ENCODE measurements around the gene CDK19. TPM values are rescaled to one million over a fixed set of nuclear protein-coding genes. Genes with fewer than 3 reads are reported as not detected.

Gene CDK19
- total RNA-seq, 1 donor from 2014 or later = 34.4 TPM

GRCh38 chr6:110769923-110770322 is 45.3 kb downstream of the CDK19 start:
- Mint-ChIP-seq H3K36me3 (peaks cover 42% of the 10 kb centered on the region), H3K9me3 (peaks cover 21% of the 10 kb centered on the region), H3K4me3 (no peak overlapping the region), H3K27ac (no peak overlapping the region), H3K27me3 (ENCODE audit: insufficient read depth, low read depth) (no peaks in the 10 kb centered on the region), H3K4me1 (no peaks in the 10 kb centered on the region)
- Histone ChIP-seq H4K20me1 (ENCODE audit: low read depth) (no peaks in the 10 kb centered on the region), H3K27ac (no peak overlapping the region), H3K9me3 (ENCODE audit: low read depth) (no peaks in the 10 kb centered on the region), H3K79me2 (ENCODE audit: low read depth) (peaks cover 25% of the 10 kb centered on the region), H2AFZ (replicated peaks) (no peak overlapping the region), H3K9ac (no peak overlapping the region), H3K4me2 (no peak overlapping the region), H3F3A (ENCODE audit: low read depth) (no peaks in the 10 kb centered on the region), H3K4me3 (no peak overlapping the region), H3K27me3 (no peaks in the 10 kb centered on the region), H3K4me1 (no peaks in the 10 kb centered on the region), H3K36me3 (peaks cover 3% of the 10 kb centered on the region)
- no peak for DNase-seq (ENCODE audit: low spot score)
- TF ChIP-seq EZH2 (IDR thresholded peaks at IDR 0.05) (no peak), CTCF (IDR thresholded peaks at IDR 0.05) (no peak), EZH2phosphoT487 (IDR thresholded peaks at IDR 0.05) (no peak)

GRCh38 chr6:110768057-110768456 is 47.2 kb downstream of the CDK19 start:
- Mint-ChIP-seq H3K27me3 (ENCODE audit: insufficient read depth, low read depth) (no peaks in the 10 kb centered on the region), H3K27ac (no peak overlapping the region), H3K9me3 (peaks cover 23% of the 10 kb centered on the region), H3K4me3 (no peak overlapping the region), H3K4me1 (no peaks in the 10 kb centered on the region), H3K36me3 (peaks cover 48% of the 10 kb centered on the region)
- no peak overlapping the region for H3K9ac ChIP-seq
- H3K27ac ChIP-seq = no peak overlapping the region
- no peak overlapping the region for H3K4me2 ChIP-seq
- H3K9me3 ChIP-seq (ENCODE audit: low read depth) = no peaks in the 10 kb centered on the region
- H3K4me1 ChIP-seq = no peaks in the 10 kb centered on the region
- H3F3A ChIP-seq (ENCODE audit: low read depth) = no peaks in the 10 kb centered on the region
- no peak overlapping the region for H3K4me3 ChIP-seq
- H3K27me3 ChIP-seq = no peaks in the 10 kb centered on the region
- no peak for DNase-seq (ENCODE audit: low spot score)
- TF ChIP-seq EZH2 (IDR thresholded peaks at IDR 0.05) = no peak
- no peak for TF ChIP-seq CTCF (IDR thresholded peaks at IDR 0.05)
- TF ChIP-seq EZH2phosphoT487 (IDR thresholded peaks at IDR 0.05) = no peak
- peaks cover 8% of the 10 kb centered on the region for H3K79me2 ChIP-seq (ENCODE audit: low read depth)
- peaks cover 3% of the 10 kb centered on the region for H4K20me1 ChIP-seq (ENCODE audit: low read depth)
- H3K36me3 ChIP-seq = peaks cover 3% of the 10 kb centered on the region
- H2AFZ ChIP-seq (replicated peaks) = no peak overlapping the region

- Histone ChIP-seq H2AFZ (replicated peaks) (no peak overlapping the region), H3K36me3 (no peaks in the 10 kb centered on the region), H4K20me1 (ENCODE audit: low read depth) (peaks cover 39% of the 10 kb centered on the region), H3K9me3 (ENCODE audit: low read depth) (no peaks in the 10 kb centered on the region), H3K27ac (no peak overlapping the region), H3K9ac (no peak overlapping the region), H3K4me2 (no peak overlapping the region), H3K4me1 (peaks cover 8% of the 10 kb centered on the region), H3K79me2 (ENCODE audit: low read depth) (no peaks in the 10 kb centered on the region), H3F3A (ENCODE audit: low read depth) (no peaks in the 10 kb centered on the region), H3K27me3 (no peaks in the 10 kb centered on the region), H3K4me3 (no peak overlapping the region)
- no peaks in the 10 kb centered on the region for H3K27me3 Mint-ChIP-seq (ENCODE audit: insufficient read depth, low read depth)
- H3K4me3 Mint-ChIP-seq = no peak overlapping the region
- TF ChIP-seq EZH2phosphoT487 (IDR thresholded peaks at IDR 0.05) (no peak), EZH2 (IDR thresholded peaks at IDR 0.05) (no peak), CTCF (IDR thresholded peaks at IDR 0.05) (no peak)
- H3K36me3 Mint-ChIP-seq = peaks cover 15% of the 10 kb centered on the region
- peaks cover 3% of the 10 kb centered on the region for H3K9me3 Mint-ChIP-seq
- no peak overlapping the region for H3K27ac Mint-ChIP-seq
- no peak for DNase-seq (ENCODE audit: low spot score)
- peaks cover 9% of the 10 kb centered on the region for H3K4me1 Mint-ChIP-seq
Measured at GRCh38 chr6:110761371-110761770, 53.9 kb downstream of the CDK19 start.
